ENCODE data around the gene PWWP2B. TPM values are rescaled to one million over a fixed set of nuclear protein-coding genes. Genes with fewer than 3 reads are reported as not detected.

PWWP2B gene
- total and polyA plus RNA-seq, 10 donors = 22.5 to 50.0 (median 28.0) TPM

- H3K36me3 ChIP-seq = peaks cover 0 to 65% (median 0%) of the 10 kb centered on the region in 6 donors
- H3K4me3 ChIP-seq = peak overlapping the region in 1 of 8 donors; percentile 27
- no peaks in the 10 kb centered on the region for H3K9me3 ChIP-seq
- peaks cover 56 to 100% (median 90%) of the 10 kb centered on the region in 6 donors for H3K4me1 ChIP-seq
- DNase-seq = peak; percentile 78
- peak overlapping the region; percentile 57 to 99 (median 84) for H3K27ac ChIP-seq
- intact Hi-C loops (cut with DNase I; ENCODE audit: low total_unique reads) = no loop called here
- 64 to 72% (median 64%) methylated on average over 25 to 29 of the region's 29 CpGs for WGBS, 5 donors
- TF ChIP-seq POLR2AphosphoS5 (IDR thresholded peaks at IDR 0.05) = peak; percentile 26 to 63 (median 47)
- TF ChIP-seq CTCF (IDR thresholded peaks at IDR 0.05 in 8 of 11, conservative IDR thresholded peaks at IDR 0.05 in 3 of 11) = no peak
- no peak for TF ChIP-seq POLR2A (IDR thresholded peaks at IDR 0.05)
- H3K27me3 ChIP-seq (replicated peaks in 1 of 7) = no peaks in the 10 kb centered on the region
These were observed 15.6 kb downstream of the PWWP2B start for GRCh38 chr10:132412316-132413192.

- DNase-seq = peak; percentile 81
- WGBS, 5 donors = 69 to 82% (median 78%) methylated on average over 30 to 32 of the region's 32 CpGs
- TF ChIP-seq CTCF (IDR thresholded peaks at IDR 0.05 in 8 of 11, conservative IDR thresholded peaks at IDR 0.05 in 3 of 11) (no peak), POLR2A (IDR thresholded peaks at IDR 0.05) (no peak), POLR2AphosphoS5 (IDR thresholded peaks at IDR 0.05) (peak in 2 of 3 donors; percentile 45 to 58)
- H3K27me3 ChIP-seq (replicated peaks in 1 of 7) = no peaks in the 10 kb centered on the region
- peaks cover 0 to 66% (median 0%) of the 10 kb centered on the region in 6 donors for H3K36me3 ChIP-seq
- intact Hi-C loops (cut with DNase I; ENCODE audit: low total_unique reads) = no loop called here
- H3K4me1 ChIP-seq = peaks cover 56 to 100% (median 90%) of the 10 kb centered on the region in 6 donors
- H3K9me3 ChIP-seq = no peaks in the 10 kb centered on the region
- H3K27ac ChIP-seq = peak overlapping the region; percentile 57 to 99 (median 84)
- no peak overlapping the region for H3K4me3 ChIP-seq
These were observed 16.5 kb downstream of the PWWP2B start for GRCh38 chr10:132413226-132414205.

GRCh38 chr10:132414402-132415016, 17.5 kb downstream of the PWWP2B start:
- H3K4me1 ChIP-seq = peaks cover 55 to 100% (median 90%) of the 10 kb centered on the region in 6 donors
- no peak overlapping the region for H3K4me3 ChIP-seq
- H3K27me3 ChIP-seq (replicated peaks in 1 of 7) = no peaks in the 10 kb centered on the region
- intact Hi-C loops (cut with DNase I; ENCODE audit: low total_unique reads) = no loop called here
- TF ChIP-seq POLR2A (IDR thresholded peaks at IDR 0.05) = no peak
- no peak for TF ChIP-seq CTCF (IDR thresholded peaks at IDR 0.05 in 8 of 11, conservative IDR thresholded peaks at IDR 0.05 in 3 of 11)
- TF ChIP-seq POLR2AphosphoS5 (IDR thresholded peaks at IDR 0.05) = no peak
- no peaks in the 10 kb centered on the region for H3K9me3 ChIP-seq
- peak; percentile 68 for DNase-seq
- WGBS, 5 donors = 70 to 90% (median 86%) methylated on average over 17 to 21 of the region's 21 CpGs
- H3K27ac ChIP-seq = peak overlapping the region; percentile 43 to 99 (median 84)
- H3K36me3 ChIP-seq = peaks cover 0 to 57% (median 0%) of the 10 kb centered on the region in 6 donors
